K562 (cell line): ENCODE measurements around the gene NUP133. TPM values are rescaled to one million over a fixed set of nuclear protein-coding genes. Genes with fewer than 3 reads are reported as not detected.

Experiments
- CEBPZ ChIP-seq: fragments of 150-350 bp; IDR thresholded peaks from 2 replicates; pipeline ENCODE4 v1.6.1; 2014; ENCODE audit warnings: low read depth, mild to moderate bottlenecking, low read length, borderline replicate concordance
- E2F4 ChIP-seq: sonication (generic); formaldehyde crosslinking; IDR thresholded peaks from 2 replicates; pipeline ENCODE4 v1.8.0; 2022; ENCODE audit warnings: mild to moderate bottlenecking, low read depth, missing genetic modification reagents
- HNRNPH1 ChIP-seq: fragments of 200-400 bp; formaldehyde crosslinking; optimal IDR thresholded peaks from 2 replicates; pipeline ENCODE3; 2017; ENCODE audit warnings: low read depth, mild to moderate bottlenecking, low read length, moderate library complexity
- MYNN ChIP-seq, 2 experiments: sonication (generic); formaldehyde crosslinking in 1 of 2; IDR thresholded peaks; 2 replicates each; pipeline versions ENCODE4 v1.5.0 to v1.6.1; 2016 to 2020; ENCODE audit warnings: antibody characterized with exemption in 1 of 2, missing genetic modification reagents in 1 of 2
- NKRF ChIP-seq: fragments of 450-650 bp; IDR thresholded peaks from 2 replicates; pipeline ENCODE4 v1.6.1; 2016; ENCODE audit warnings: borderline replicate concordance
- NR3C1 ChIP-seq: sonication (generic); formaldehyde crosslinking; IDR thresholded peaks from 2 replicates; pipeline ENCODE4 v1.8.1; 2022; ENCODE audit warnings: missing genetic modification reagents
- PHF8 ChIP-seq: fragments of 200-600 bp; sonication (generic); IDR thresholded peaks from 2 replicates; pipeline ENCODE4 v1.6.1; 2012; ENCODE audit warnings: mixed run types, mild to moderate bottlenecking, inconsistent platforms, low read length, moderate library complexity, borderline replicate concordance
- SAFB ChIP-seq: fragments of 200-400 bp; formaldehyde crosslinking; IDR thresholded peaks from 2 replicates; pipeline ENCODE4 v1.6.1; 2017; ENCODE audit warnings: low read depth, low read length, borderline replicate concordance
- SRSF1 ChIP-seq: fragments of 200-400 bp; formaldehyde crosslinking; IDR thresholded peaks from 2 replicates; pipeline ENCODE4 v1.6.1; 2017; ENCODE audit warnings: mild to moderate bottlenecking, low read depth, low read length, moderate library complexity
- STAG1 ChIP-seq: sonication (generic); formaldehyde crosslinking; IDR thresholded peaks from 2 replicates; pipeline ENCODE4 v1.5.0; 2020; ENCODE audit warnings: missing genetic modification reagents, borderline replicate concordance
- YBX1 ChIP-seq: fragments of 450-650 bp; IDR thresholded peaks from 2 replicates; pipeline ENCODE4 v1.7.1; 2016; ENCODE audit warnings: mild to moderate bottlenecking
- ZNF121 ChIP-seq: sonication (generic); formaldehyde crosslinking; conservative IDR thresholded peaks from 2 replicates; pipeline ENCODE4 v1.8.0; 2022; ENCODE audit warnings: missing genetic modification reagents
- ZNF146 ChIP-seq: IDR thresholded peaks from one replicate; pipeline ENCODE4 v1.6.1; 2018; ENCODE audit warnings: missing compliant biosample characterization; ENCODE audit not compliant: unreplicated experiment
- ZNF785 ChIP-seq: fragments of 250-450 bp; sonication (Bioruptor Pico); IDR thresholded peaks from 2 replicates; pipeline ENCODE4 v1.4.0; 2020; ENCODE audit warnings: mild to moderate bottlenecking
- ZNF79 ChIP-seq: fragments of 250-450 bp; sonication (Bioruptor Pico); IDR thresholded peaks from 2 replicates; pipeline ENCODE4 v1.4.0; 2020; ENCODE audit warnings: low read depth, mild to moderate bottlenecking, moderate library complexity
- polyA plus RNA-seq, 8 experiments: library from polyadenylated mRNA; depleted of rRNA in 4 of 8; stranded (reverse) in 5 of 8; unstranded in 3 of 8; fragments of >200 nt; fragmentation: Nextera tagmentation in 2 of 8; fragmentation: Illumina TruSeq in 1 of 8; extraction: Ambion mirVana in 2 of 8; extraction: Trizol in 1 of 8; gene quantifications; 2 replicates each; pipeline versions ENCODE4 v1.2.1 to v1.2.3, GENCODE V29; 2011 to 2014; ENCODE audit warnings: inconsistent platforms in 1 of 8, missing spikeins in 1 of 8
- total RNA-seq, 7 experiments: library from RNA; depleted of rRNA in 6 of 7; stranded (reverse); fragments of >200 nt in 6 of 7; fragmentation: Illumina TruSeq in 2 of 7; extraction: Trizol in 2 of 7; gene quantifications; 2 replicates each; pipeline versions ENCODE4 v1.2.1 to v1.2.3, GENCODE V29; 2011 to 2021; ENCODE audit warnings: low replicate concordance in 1 of 7
- TF ChIP-seq, protein P1 (sequence below): fragments of 450-650 bp; formaldehyde crosslinking; IDR thresholded peaks from 2 replicates; pipeline ENCODE4 v1.4.0; 2020; ENCODE audit warnings: mild to moderate bottlenecking, mixed read lengths
- TF ChIP-seq, protein P2 (sequence below): sonication (generic); formaldehyde crosslinking; IDR thresholded peaks from 2 replicates; pipeline ENCODE4 v1.9.0; 2022; ENCODE audit warnings: mild to moderate bottlenecking, missing genetic modification reagents
- TF ChIP-seq, protein P3 (sequence below): sonication (generic); formaldehyde crosslinking; IDR thresholded peaks from 2 replicates; pipeline ENCODE4 v1.8.1; 2023; ENCODE audit warnings: mild to moderate bottlenecking, missing genetic modification reagents

The NUP133 gene
- total and polyA plus RNA-seq, 9 of the 15 experiments (the other 6 are each of a cell fraction or from before 2014, with no cell fraction given) = 21.7 to 85.1 (median 61.3) TPM

- no peak for TF ChIP-seq E2F4 (CRISPR knock-in tag)
- no peak for TF ChIP-seq NKRF
- TF ChIP-seq SRSF1 = no peak
- TF ChIP-seq, protein P1, sequence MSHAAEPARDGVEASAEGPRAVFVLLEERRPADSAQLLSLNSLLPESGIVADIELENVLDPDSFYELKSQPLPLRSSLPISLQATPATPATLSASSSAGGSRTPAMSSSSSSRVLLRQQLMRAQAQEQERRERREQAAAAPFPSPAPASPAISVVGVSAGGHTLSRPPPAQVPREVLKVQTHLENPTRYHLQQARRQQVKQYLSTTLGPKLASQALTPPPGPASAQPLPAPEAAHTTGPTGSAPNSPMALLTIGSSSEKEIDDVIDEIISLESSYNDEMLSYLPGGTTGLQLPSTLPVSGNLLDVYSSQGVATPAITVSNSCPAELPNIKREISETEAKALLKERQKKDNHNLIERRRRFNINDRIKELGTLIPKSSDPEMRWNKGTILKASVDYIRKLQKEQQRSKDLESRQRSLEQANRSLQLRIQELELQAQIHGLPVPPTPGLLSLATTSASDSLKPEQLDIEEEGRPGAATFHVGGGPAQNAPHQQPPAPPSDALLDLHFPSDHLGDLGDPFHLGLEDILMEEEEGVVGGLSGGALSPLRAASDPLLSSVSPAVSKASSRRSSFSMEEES (CRISPR knock-in tag) = peak; percentile 32
- TF ChIP-seq ZNF121 (CRISPR knock-in tag) = no peak
- TF ChIP-seq PHF8 = no peak
- no peak for TF ChIP-seq CEBPZ
- no peak for TF ChIP-seq MYNN (IDR thresholded peaks at IDR 0.05)
- TF ChIP-seq MYNN (CRISPR knock-in tag; IDR thresholded peaks at IDR 0.05) = no peak
- TF ChIP-seq ZNF785 (CRISPR knock-in tag) = no peak
- no peak for TF ChIP-seq STAG1 (CRISPR knock-in tag)
- TF ChIP-seq ZNF79 (CRISPR knock-in tag) = no peak
- TF ChIP-seq NR3C1 (CRISPR knock-in tag) = no peak
- no peak for TF ChIP-seq HNRNPH1
- TF ChIP-seq SAFB = no peak
- TF ChIP-seq, protein P2, sequence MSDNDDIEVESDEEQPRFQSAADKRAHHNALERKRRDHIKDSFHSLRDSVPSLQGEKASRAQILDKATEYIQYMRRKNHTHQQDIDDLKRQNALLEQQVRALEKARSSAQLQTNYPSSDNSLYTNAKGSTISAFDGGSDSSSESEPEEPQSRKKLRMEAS (CRISPR knock-in tag) = no peak
- TF ChIP-seq YBX1 = no peak
- no peak for TF ChIP-seq ZNF146 (CRISPR knock-in tag)
- TF ChIP-seq, protein P3, sequence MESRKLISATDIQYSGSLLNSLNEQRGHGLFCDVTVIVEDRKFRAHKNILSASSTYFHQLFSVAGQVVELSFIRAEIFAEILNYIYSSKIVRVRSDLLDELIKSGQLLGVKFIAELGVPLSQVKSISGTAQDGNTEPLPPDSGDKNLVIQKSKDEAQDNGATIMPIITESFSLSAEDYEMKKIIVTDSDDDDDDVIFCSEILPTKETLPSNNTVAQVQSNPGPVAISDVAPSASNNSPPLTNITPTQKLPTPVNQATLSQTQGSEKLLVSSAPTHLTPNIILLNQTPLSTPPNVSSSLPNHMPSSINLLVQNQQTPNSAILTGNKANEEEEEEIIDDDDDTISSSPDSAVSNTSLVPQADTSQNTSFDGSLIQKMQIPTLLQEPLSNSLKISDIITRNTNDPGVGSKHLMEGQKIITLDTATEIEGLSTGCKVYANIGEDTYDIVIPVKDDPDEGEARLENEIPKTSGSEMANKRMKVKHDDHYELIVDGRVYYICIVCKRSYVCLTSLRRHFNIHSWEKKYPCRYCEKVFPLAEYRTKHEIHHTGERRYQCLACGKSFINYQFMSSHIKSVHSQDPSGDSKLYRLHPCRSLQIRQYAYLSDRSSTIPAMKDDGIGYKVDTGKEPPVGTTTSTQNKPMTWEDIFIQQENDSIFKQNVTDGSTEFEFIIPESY = no peak
These were observed 60.3 kb downstream of the NUP133 start (continued) for GRCh38 chr1:229447809-229448252.
